WTC11 (cell line): ENCODE results near the gene LDLR. TPM values are rescaled to one million over a fixed set of nuclear protein-coding genes. Genes with fewer than 3 reads are reported as not detected.

Source experiments
- ATAC-seq: fragments of 200-7000 bp; cut with Tn5 transposase; 2 replicates; pipeline ENCODE4 v1.10.0; 2021; ENCODE audit warnings: mild to moderate bottlenecking, moderate library complexity
- CTCF ChIA-PET: fragments of 300-600 bp; sonication (Branson Sonifier 250); formaldehyde crosslinking; loops from one replicate; lab custom pipeline; 2021; ENCODE audit warnings: antibody characterized with exemption; lab: Charles Lee
- POLR2A ChIA-PET: fragments of 350-600 bp; sonication (Branson Sonifier 250); formaldehyde crosslinking; loops from one replicate; lab custom pipeline; 2021; ENCODE audit warnings: antibody characterized with exemption; lab: Charles Lee
- DNase-seq: peaks from one replicate; pipeline ENCODE4 v3.0.0; 2021; ENCODE audit warnings: low spot score
- H3K27ac Mint-ChIP-seq: 2 replicates; pipeline ENCODE4 v1.8.0; 2021; ENCODE audit warnings: mixed read lengths
- H3K27me3 Mint-ChIP-seq: 2 replicates; pipeline ENCODE4 v1.8.0; 2021; ENCODE audit warnings: low read depth, mild to moderate bottlenecking, moderate library complexity, mixed read lengths
- H3K36me3 Mint-ChIP-seq: 2 replicates; pipeline ENCODE4 v1.8.0; 2021; ENCODE audit warnings: mixed read lengths
- H3K4me1 Mint-ChIP-seq: 2 replicates; pipeline ENCODE4 v1.8.0; 2022; ENCODE audit warnings: mixed read lengths
- H3K4me3 Mint-ChIP-seq: 2 replicates; pipeline ENCODE4 v1.8.0; 2021; ENCODE audit warnings: mild to moderate bottlenecking, moderate library complexity, mixed read lengths
- H3K9me3 Mint-ChIP-seq: 2 replicates; pipeline ENCODE4 v1.8.0; 2021; ENCODE audit warnings: mixed read lengths
- FOXP4 ChIP-seq: sonication (generic); formaldehyde crosslinking; IDR thresholded peaks from 2 replicates; pipeline ENCODE4 v1.8.0; 2022; ENCODE audit warnings: mild to moderate bottlenecking, missing genetic modification reagents
- GTF2I ChIP-seq: fragments of 250-450 bp; sonication (Bioruptor Pico); conservative IDR thresholded peaks from 2 replicates; pipeline ENCODE4 v1.4.0; 2021; ENCODE audit warnings: mild to moderate bottlenecking
- JUN ChIP-seq: sonication (generic); formaldehyde crosslinking; IDR thresholded peaks from 2 replicates; pipeline ENCODE4 v1.8.0; 2023; ENCODE audit warnings: mild to moderate bottlenecking, missing genetic modification reagents
- MYBL2 ChIP-seq: sonication (generic); formaldehyde crosslinking; IDR thresholded peaks from 2 replicates; pipeline ENCODE4 v1.8.1; 2023; ENCODE audit warnings: mild to moderate bottlenecking, moderate library complexity, missing genetic modification reagents
- NFATC4 ChIP-seq: fragments of 250-450 bp; sonication (Bioruptor Pico); IDR thresholded peaks from 2 replicates; pipeline ENCODE4 v1.9.0; 2021; ENCODE audit warnings: mild to moderate bottlenecking
- NR3C1 ChIP-seq: sonication (generic); formaldehyde crosslinking; conservative IDR thresholded peaks from 2 replicates; pipeline ENCODE4 v1.8.1; 2023; ENCODE audit warnings: low read depth, mild to moderate bottlenecking, missing genetic modification reagents
- PREB ChIP-seq: sonication (generic); formaldehyde crosslinking; IDR thresholded peaks from 2 replicates; pipeline ENCODE4 v1.8.1; 2022; ENCODE audit warnings: mild to moderate bottlenecking, missing genetic modification reagents, moderate library complexity, borderline replicate concordance
- STAT6 ChIP-seq: sonication (generic); formaldehyde crosslinking; conservative IDR thresholded peaks from 2 replicates; pipeline ENCODE4 v1.8.1; 2023; ENCODE audit warnings: mild to moderate bottlenecking, low read depth, missing genetic modification reagents, moderate library complexity
- TEAD4 ChIP-seq: sonication (generic); formaldehyde crosslinking; IDR thresholded peaks from 2 replicates; pipeline ENCODE4 v1.8.0; 2022; ENCODE audit warnings: mild to moderate bottlenecking, missing genetic modification reagents
- ZNF671 ChIP-seq: fragments of 250-450 bp; sonication (Bioruptor Pico); IDR thresholded peaks from 2 replicates; pipeline ENCODE4 v1.8.0; 2021; ENCODE audit warnings: mild to moderate bottlenecking
- total RNA-seq: library from RNA; stranded (reverse); gene quantifications from 3 replicates; pipeline ENCODE4 v1.2.3, GENCODE V29; 2021
- TF ChIP-seq, protein P1 (sequence below): sonication (generic); formaldehyde crosslinking; IDR thresholded peaks from 2 replicates; pipeline ENCODE4 v1.8.0; 2023; ENCODE audit warnings: missing genetic modification reagents
- TF ChIP-seq, protein P2 (sequence below): sonication (generic); formaldehyde crosslinking; IDR thresholded peaks from 2 replicates; pipeline ENCODE4 v1.8.1; 2023; ENCODE audit warnings: mild to moderate bottlenecking, moderate library complexity, missing genetic modification reagents
- TF ChIP-seq, protein P3 (sequence below): sonication (generic); formaldehyde crosslinking; IDR thresholded peaks from 2 replicates; pipeline ENCODE4 v1.8.1; 2022; ENCODE audit warnings: mild to moderate bottlenecking, moderate library complexity, missing genetic modification reagents
- TF ChIP-seq, protein P4 (sequence below): fragments of 250-450 bp; sonication (Bioruptor Pico); IDR thresholded peaks from 2 replicates; pipeline ENCODE4 v1.9.0; 2021; ENCODE audit warnings: moderate library complexity, mild to moderate bottlenecking, inconsistent platforms, borderline replicate concordance
- TF ChIP-seq, protein P5 (sequence below): sonication (generic); formaldehyde crosslinking; IDR thresholded peaks from 2 replicates; pipeline ENCODE4 v1.8.1; 2023; ENCODE audit warnings: mild to moderate bottlenecking, missing genetic modification reagents, moderate library complexity
- TF ChIP-seq, protein P6 (sequence below): sonication (generic); formaldehyde crosslinking; IDR thresholded peaks from 2 replicates; pipeline ENCODE4 v1.8.1; 2022; ENCODE audit warnings: low read depth, mild to moderate bottlenecking, moderate library complexity, missing genetic modification reagents, borderline replicate concordance

LDLR gene
- total RNA-seq, 1 experiment from 2014 or later, result 98.9 TPM

GRCh38 chr19:11152318-11153062 is 63.2 kb downstream of the LDLR start:
- ATAC-seq, result no peak
- no peaks in the 10 kb centered on the region for H3K27me3 Mint-ChIP-seq
- H3K27ac Mint-ChIP-seq, result 0 out of 2 replicates have a peak overlapping the region, but pooled peaks have one; percentile 26
- ChIA-PET CTCF (no interaction called here), POLR2A (no interaction called here)
- TF ChIP-seq ZNF671 (CRISPR knock-in tag) (no peak), GTF2I (CRISPR knock-in tag) (no peak), JUN (CRISPR knock-in tag) (no peak), STAT6 (no peak), PREB (CRISPR knock-in tag) (no peak), MYBL2 (CRISPR knock-in tag) (no peak), NR3C1 (no peak), NFATC4 (CRISPR knock-in tag) (no peak), TEAD4 (CRISPR knock-in tag) (no peak), FOXP4 (CRISPR knock-in tag) (no peak)
- TF ChIP-seq, protein P1, sequence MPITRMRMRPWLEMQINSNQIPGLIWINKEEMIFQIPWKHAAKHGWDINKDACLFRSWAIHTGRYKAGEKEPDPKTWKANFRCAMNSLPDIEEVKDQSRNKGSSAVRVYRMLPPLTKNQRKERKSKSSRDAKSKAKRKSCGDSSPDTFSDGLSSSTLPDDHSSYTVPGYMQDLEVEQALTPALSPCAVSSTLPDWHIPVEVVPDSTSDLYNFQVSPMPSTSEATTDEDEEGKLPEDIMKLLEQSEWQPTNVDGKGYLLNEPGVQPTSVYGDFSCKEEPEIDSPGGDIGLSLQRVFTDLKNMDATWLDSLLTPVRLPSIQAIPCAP (CRISPR knock-in tag), result no peak
- TF ChIP-seq, protein P2, sequence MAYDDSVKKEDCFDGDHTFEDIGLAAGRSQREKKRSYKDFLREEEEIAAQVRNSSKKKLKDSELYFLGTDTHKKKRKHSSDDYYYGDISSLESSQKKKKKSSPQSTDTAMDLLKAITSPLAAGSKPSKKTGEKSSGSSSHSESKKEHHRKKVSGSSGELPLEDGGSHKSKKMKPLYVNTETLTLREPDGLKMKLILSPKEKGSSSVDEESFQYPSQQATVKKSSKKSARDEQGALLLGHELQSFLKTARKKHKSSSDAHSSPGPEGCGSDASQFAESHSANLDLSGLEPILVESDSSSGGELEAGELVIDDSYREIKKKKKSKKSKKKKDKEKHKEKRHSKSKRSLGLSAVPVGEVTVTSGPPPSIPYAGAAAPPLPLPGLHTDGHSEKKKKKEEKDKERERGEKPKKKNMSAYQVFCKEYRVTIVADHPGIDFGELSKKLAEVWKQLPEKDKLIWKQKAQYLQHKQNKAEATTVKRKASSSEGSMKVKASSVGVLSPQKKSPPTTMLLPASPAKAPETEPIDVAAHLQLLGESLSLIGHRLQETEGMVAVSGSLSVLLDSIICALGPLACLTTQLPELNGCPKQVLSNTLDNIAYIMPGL (CRISPR knock-in tag), result no peak
- TF ChIP-seq, protein P3, sequence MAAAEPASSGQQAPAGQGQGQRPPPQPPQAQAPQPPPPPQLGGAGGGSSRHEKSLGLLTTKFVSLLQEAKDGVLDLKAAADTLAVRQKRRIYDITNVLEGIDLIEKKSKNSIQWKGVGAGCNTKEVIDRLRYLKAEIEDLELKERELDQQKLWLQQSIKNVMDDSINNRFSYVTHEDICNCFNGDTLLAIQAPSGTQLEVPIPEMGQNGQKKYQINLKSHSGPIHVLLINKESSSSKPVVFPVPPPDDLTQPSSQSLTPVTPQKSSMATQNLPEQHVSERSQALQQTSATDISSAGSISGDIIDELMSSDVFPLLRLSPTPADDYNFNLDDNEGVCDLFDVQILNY (CRISPR knock-in tag), result no peak
- TF ChIP-seq, protein P4, sequence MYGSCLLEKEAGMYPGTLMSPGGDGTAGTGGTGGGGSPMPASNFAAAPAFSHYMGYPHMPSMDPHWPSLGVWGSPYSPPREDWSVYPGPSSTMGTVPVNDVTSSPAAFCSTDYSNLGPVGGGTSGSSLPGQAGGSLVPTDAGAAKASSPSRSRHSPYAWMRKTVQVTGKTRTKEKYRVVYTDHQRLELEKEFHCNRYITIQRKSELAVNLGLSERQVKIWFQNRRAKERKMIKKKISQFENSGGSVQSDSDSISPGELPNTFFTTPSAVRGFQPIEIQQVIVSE (CRISPR knock-in tag), result no peak
- TF ChIP-seq, protein P5, sequence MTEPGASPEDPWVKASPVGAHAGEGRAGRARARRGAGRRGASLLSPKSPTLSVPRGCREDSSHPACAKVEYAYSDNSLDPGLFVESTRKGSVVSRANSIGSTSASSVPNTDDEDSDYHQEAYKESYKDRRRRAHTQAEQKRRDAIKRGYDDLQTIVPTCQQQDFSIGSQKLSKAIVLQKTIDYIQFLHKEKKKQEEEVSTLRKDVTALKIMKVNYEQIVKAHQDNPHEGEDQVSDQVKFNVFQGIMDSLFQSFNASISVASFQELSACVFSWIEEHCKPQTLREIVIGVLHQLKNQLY (CRISPR knock-in tag), result no peak
- TF ChIP-seq, protein P6, sequence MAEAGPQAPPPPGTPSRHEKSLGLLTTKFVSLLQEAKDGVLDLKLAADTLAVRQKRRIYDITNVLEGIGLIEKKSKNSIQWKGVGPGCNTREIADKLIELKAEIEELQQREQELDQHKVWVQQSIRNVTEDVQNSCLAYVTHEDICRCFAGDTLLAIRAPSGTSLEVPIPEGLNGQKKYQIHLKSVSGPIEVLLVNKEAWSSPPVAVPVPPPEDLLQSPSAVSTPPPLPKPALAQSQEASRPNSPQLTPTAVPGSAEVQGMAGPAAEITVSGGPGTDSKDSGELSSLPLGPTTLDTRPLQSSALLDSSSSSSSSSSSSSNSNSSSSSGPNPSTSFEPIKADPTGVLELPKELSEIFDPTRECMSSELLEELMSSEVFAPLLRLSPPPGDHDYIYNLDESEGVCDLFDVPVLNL (CRISPR knock-in tag), result no peak
- H3K4me3 Mint-ChIP-seq, result no peak overlapping the region
- DNase-seq, result no peak
- peaks cover 7% of the 10 kb centered on the region for H3K4me1 Mint-ChIP-seq
- H3K9me3 Mint-ChIP-seq, result no peaks in the 10 kb centered on the region
- peaks cover 32% of the 10 kb centered on the region for H3K36me3 Mint-ChIP-seq
